HG03060 (cell line): ENCODE measurements around the gene DMPK.
"Not testable (repeated sequence)": the region's sequence is repeated elsewhere in the genome, so short reads cannot be mapped to it uniquely, and the experiment has no call there.

Experiments
- ATAC-seq: cut with Tn5 transposase; IDR thresholded peaks from one replicate; pipeline ENCODE4 v1.9.1; 2021; ENCODE audit warnings: low read depth, moderate number of reproducible peaks; ENCODE audit not compliant: unreplicated experiment

Gene DMPK

DNA sequence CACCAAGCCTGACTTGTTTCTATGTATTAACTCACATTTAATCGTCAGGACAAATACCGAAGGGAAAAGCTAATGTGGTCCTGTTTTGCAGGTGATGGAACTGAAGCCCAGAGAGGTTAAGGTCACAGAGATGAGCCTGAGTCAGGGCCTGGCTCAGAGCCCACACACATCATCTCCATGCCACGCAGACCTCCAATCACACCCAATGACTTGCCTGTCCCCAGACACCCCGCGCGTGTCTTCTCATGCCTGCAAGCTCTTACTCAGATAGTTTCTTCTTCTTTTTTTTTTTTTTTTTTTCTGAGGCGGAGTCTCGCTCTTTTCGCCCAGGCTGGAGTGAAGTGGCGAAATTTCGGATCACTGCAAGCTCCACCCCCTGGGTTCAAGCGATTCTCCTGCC is 29.7 kb downstream of the DMPK start:
- ATAC-seq, result no peak

DNA sequence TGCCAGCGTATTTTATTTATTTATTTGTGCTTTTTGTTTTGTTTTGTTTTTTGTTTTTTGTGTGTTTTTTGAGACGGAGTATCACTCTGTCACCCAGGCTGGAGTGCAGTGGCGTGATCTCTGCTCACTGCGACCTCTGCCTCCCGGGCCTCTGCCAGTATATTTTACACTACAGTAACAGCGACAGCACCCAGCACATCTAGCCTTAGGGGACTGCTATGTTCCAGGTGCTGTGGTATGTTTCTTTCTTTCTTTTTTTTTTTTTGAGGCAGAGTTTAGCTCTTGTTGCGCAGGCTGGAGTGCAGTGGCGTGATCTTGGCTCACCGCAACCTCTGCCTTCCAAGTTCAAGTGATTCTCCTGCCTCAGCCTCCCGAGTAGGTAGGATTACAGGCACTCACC is 30.8 kb downstream of the DMPK start:
- not testable (repeated sequence) for ATAC-seq

DNA sequence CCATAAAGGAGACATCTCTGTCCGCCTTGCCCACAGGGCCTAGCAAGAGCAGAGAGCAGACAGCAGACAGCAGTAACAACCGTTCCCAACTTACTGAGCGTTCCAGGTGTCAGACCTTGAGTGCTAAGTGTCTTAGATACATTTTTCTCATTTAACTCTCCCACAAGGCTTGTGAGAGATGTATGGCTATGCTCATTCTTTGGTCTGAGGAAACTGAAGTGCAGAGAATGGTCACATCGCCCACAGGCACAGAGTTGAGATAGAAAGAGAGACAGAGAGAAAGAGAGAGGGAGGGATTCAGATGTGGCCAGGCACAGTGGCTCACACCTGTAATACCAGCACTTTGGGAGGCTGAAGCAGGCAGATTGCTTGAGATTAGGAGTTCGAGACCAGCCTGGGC is 34.8 kb downstream of the DMPK start:
- no peak for ATAC-seq

DNA sequence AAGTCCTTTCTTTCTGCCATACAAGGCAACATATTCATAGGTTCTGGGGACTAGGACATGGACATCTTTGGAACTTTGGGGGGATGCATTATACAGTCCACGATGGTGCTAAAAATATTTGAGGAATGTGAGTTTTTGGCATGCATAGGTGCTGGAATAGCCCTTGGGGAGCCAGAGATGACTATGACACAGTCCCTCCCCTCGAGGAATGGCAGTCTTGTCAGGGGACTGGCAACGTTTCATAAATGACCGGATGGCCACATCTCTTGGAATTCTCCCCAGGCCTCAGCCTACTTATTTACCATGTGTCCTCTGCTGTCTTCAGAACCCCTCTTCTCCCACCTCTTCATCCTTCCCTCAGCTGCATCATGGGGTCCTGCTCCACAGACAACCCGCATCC is 35.4 kb downstream of the DMPK start:
- ATAC-seq, result no peak

DNA sequence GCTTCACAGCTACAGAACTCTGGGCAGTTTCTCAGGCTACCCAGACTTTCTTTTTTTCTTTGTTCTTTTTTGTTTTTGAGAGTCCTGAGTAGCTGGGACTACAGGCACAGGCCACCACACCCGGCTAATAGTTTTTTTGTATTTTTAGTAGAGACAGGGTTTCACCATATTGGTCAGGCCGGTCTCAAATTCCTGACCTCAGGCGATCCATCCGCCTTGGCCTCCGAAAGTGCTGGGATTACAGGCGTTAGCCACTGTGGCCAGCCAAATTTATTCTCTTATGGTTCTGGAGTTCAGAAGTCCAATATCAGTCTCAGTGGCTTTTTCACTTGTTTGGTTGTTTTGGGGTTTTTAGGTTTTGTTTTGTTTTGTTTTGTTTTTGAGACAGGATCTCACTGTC is 36.7 kb downstream of the DMPK start:
- ATAC-seq, result no peak

DNA sequence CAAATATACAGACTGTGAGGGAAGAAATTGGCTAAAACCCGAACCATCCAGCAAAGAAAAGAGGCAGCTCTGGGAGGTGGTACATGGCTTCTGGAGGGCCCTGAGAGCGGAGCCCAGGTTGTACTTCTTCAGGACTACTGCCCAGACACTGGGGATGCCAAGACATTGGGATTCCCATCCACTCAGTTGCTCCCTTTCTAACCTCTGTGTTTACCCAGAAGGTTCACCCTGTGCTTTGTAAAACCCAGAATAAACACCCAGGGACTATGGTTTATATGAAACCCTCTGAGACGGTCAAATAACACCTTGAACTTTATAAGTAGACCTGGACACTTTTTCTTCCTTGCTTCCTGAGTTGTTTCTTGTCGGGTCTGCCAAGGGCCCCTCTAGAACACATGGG is 39.3 kb downstream of the DMPK start:
- ATAC-seq, result no peak

DNA sequence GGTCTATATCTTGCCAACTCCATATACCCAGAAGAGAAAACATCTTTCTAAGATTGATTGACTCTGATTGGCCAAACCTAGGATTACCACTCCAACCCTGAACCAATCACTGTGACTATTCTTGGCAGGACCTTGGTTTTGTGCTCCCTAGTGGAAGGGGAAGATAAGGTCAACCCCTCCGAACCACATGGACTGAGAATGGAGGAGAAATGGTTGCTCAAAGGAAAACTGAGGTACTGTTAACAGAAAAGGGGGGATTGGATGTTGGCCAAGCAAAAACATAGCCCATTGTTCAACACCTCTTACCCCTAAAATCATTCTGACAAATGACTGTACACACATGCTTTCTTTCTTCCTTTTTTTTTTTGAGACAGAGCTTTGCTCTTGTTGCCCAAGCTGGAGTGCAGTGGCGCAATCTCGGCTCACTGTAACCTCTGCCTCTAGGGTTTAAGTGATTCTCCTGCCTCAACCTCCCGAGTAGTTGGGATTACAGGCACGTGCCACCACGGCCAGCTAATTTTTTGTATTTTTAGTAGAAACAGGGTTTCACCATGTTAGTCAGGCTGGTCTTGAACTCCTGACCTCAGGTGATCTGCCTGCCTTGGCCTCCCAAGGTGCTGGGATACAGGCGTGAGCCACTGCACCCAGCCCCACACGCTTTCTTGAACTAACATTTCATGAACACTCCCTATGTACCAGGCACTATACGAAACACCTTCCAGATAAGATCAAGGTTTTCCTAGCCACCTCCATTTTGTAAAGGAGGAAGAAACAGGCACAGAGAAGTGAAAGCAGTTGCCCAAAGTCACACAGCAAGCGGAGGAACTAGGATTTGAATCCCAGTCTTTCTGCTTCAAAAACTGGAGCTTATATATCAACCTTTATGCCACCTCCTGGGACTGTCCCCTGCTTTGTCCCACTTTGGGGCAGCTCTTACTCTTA is 42.5 kb downstream of the DMPK start:
- no peak for ATAC-seq

DNA sequence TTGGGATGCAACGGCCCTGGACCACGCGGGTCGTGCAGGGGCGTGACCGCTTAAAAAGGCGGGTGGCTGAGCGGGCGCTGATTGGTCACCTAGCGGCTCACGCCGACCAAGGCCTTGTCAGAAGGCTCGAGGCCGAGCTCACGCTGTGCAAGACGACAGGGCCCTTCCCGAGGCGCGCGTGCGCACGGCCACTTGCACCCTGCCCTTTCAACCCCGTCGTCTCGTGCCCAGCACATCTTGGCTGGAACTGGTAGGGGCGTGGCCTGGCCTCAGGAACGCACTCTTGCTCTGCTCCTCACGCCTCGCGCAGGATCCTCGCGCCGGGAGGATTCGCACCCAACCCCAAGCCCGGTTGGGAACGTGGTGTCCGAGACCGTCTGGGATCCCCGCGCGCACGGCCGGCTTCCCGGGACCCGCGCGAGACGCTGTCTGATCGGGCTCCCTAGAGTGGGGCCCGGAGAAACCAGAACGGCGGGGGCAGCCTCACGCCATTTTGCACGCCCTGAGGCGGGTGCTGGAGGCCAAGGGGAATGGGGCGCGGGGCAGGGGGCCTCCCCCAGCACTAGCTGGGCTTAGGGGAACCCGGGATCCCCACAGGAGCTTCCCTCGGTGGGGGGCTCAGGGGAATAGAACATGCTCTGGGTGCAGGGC is 49.0 kb downstream of the DMPK start, which contains the start of gene MEIOSIN:
MEIOSIN (plus strand) TSS at position 280 of the 651 bp plus-strand sequence. CDS start 1,938 bp downstream, outside the sequence.
- no peak for ATAC-seq

DNA sequence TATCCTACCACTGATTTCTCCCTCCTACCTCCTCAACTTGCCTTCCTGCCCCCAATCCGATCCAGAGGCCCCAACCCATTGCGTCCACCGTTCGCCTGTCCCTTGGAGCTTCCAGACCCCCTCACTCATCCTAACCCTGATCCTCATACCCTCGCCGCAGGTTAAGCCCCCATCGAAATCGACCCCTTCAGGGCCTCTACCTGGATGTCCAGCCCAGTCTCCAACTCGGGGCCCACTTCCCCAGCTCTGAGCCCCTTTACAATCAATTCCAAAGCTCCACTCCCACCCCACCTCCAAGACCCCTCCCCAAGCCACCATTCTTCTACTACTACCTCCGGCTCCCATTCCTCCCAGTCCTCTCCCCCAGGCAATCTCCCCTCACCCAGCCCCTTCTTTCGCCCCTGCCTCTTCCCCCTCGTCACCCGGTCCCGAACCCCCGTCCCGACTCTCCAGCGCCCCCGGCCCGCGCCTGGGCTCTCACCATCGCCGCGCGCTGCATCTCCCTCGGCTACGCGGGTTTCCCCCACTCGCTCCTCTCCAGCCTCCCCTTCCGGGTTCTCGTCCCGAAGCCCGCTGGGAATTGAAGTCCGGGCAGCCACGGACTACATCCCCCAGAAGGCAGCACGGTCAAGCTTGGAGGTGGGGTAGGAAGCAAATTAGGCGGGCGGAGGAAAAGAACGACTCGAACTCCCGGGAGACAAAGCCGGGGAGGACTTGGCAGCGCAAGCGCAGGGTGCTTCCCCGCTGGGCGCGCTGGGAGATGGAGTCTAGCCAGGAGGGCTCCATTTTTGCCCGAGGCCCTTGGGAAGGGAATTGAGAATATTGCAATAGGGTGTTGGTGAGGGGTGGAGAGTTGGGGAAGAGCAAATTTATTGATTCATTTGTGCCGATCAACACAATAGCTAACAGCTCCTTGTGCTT is 51.7 kb downstream of the DMPK start, which contains the start of gene FBXO46:
FBXO46 (minus strand) TSS at position 529 of the 921 bp plus-strand sequence. CDS start 17,401 bp downstream, outside the sequence.
- ATAC-seq, result no peak

DNA sequence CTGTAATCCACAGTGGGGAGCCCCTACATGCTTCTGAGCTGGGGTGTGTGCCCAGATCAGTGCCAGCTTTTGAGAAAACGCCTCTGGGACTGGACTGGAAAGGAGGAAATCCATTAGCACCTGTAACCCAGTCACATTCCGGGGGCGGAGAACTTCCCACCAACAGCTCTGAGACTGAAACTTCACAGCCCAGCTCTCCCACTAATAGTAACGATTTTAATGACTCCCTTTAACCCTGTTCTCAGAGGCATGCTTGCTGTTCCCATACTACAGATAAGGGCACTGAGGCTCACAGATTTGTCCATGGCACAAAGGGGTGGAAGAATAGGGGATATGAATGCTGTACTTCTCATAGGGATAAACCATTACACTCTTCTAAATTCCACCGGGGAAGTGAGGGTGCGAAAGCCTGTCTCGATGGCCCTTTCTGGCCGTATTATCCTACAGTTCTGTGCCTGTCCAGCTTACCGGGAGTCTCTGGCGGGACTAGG is 52.4 kb downstream of the DMPK start:
- ATAC-seq, result no peak

DNA sequence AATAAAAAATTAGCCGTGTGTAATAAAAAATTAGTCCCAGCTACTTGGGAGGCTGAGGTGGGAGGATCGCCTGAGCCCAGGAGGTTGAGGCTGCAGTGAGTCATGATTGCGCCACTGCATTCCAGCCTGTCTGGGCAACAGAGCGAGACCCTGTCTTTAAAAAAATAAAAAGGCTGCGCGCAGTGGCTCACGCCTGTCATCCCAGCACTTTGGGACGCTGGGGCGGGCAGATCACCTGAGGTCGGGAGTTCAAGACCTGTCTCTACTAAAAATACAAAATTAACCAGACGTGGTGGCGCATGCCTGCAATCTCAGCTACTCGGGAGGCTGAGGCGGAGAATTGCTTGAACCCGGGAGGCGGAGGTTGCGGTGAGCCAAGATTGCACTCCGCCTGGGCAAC is 53.6 kb downstream of the DMPK start:
- not testable (repeated sequence) for ATAC-seq

DNA sequence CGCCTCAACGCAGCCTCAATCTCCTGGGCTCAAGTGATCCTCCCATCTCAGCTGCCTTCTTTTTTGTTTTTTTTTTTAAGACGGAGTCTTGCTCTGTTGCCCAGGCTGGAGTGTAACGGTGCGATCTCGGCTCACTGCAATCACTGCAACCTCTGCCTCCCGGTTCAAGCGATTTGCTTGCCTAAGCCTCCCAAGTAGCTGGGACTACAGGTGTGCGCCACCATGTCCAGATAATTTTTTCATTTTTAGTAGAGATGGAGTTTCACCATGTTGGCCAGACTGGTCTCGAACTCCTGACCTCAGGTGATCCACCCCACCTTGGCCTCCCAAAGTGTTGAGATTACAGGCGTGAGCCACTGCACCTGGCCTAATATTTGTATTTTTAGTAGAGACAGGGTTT is 62.2 kb downstream of the DMPK start:
- not testable (repeated sequence) for ATAC-seq
